Vagina (tissue), 2 donors: Measurements from ENCODE around the gene IL1RN. TPM values are rescaled to one million over a fixed set of nuclear protein-coding genes. Genes with fewer than 3 reads are reported as not detected.
A peak's percentile ranks its signal among the peaks of the same experiment; 100 is the strongest.

ENCODE experiments used
- DNase-seq, 2 donors: peaks; one replicate each; pipeline ENCODE4 v3.0.0-alpha.2; 2017; ENCODE audit errors: extremely low spot score in 2 of 2
- H3K27ac ChIP-seq: fragments of 200-600 bp; sonication (generic); one replicate; pipeline ENCODE4 v1.5.1; 2019
- H3K27me3 ChIP-seq: fragments of 200-600 bp; sonication (generic); one replicate; pipeline ENCODE4 v1.5.1; 2019
- H3K36me3 ChIP-seq, 2 donors: fragments of 200-600 bp; sonication (generic); one replicate each; pipeline ENCODE4 v1.5.1; 2017 to 2019
- H3K4me1 ChIP-seq: fragments of 200-600 bp; sonication (generic); one replicate; pipeline ENCODE4 v1.5.1; 2019
- H3K4me3 ChIP-seq, 2 donors: fragments of 200-600 bp; sonication (generic); 1 replicate in 1 of 2; 2 replicates in 1 of 2; pipeline ENCODE4 v1.5.1; 2016 to 2019
- H3K9me3 ChIP-seq: fragments of 200-600 bp; sonication (generic); one replicate; pipeline ENCODE4 v1.5.1; 2019
- POLR2A ChIP-seq, 2 donors: fragments of 450-650 bp; IDR thresholded peaks; one replicate each; pipeline ENCODE4 v1.6.1; 2017; ENCODE audit warnings: antibody characterized with exemption in 2 of 2, mild to moderate bottlenecking in 2 of 2, moderate library complexity in 2 of 2
- POLR2AphosphoS5 ChIP-seq, 2 donors: sonication (generic); formaldehyde crosslinking; IDR thresholded peaks; one replicate each; pipeline ENCODE4 v1.9.0; 2017; ENCODE audit warnings: antibody characterized with exemption in 2 of 2, mild to moderate bottlenecking in 2 of 2, low read depth in 1 of 2; ENCODE audit not compliant: insufficient read depth in 1 of 2
- intact Hi-C: fragments of 100-400 bp; cut with DNase I; formaldehyde crosslinking; loops from one replicate; pipeline ENCODE4 v1.15.1; 2023
- total RNA-seq: library from RNA; depleted of rRNA; stranded (reverse); fragments of >200 nt; gene quantifications from one replicate; pipeline ENCODE4 v1.2.3, GENCODE V29; 2016
- TF ChIP-seq, protein P1 (sequence below), 3 experiments: fragments of 450-650 bp in 2 of 3; fragments of 200-600 bp in 1 of 3; sonication (generic) in 1 of 3; IDR thresholded peaks; one replicate each; pipeline ENCODE4 v1.5.1; 2017 to 2019; ENCODE audit warnings: antibody characterized with exemption in 3 of 3, mild to moderate bottlenecking in 2 of 3, moderate library complexity in 2 of 3

IL1RN gene
- total RNA-seq, 1 donor from 2014 or later: 253 TPM

DNA sequence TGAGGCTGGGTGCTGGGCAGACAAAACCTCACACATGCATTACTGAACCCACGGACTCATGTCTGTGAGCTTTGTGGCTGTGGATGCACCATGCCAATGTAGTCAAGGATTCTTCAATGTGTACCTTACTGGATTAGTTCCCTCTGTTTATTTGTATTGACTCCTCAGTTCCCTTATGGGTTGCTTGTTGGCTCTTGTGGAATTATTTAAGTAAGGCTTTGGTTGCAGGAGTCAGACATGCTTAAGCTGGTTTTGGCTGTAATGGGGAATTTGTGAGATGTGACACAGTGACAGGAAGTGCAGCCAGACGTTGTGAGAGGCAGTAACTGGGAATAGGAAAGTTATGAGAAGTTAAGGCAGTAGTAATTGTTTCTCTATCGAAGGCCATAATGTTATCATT lies 13.6 kb upstream of the IL1RN start:
- Histone ChIP-seq H3K4me3 (no peak overlapping the region), H3K27ac (peak overlapping the region; percentile 53), H3K27me3 (no peaks in the 10 kb centered on the region), H3K36me3 (no peaks in the 10 kb centered on the region), H3K9me3 (no peaks in the 10 kb centered on the region), H3K4me1 (peaks cover 23% of the 10 kb centered on the region)
- no peak for DNase-seq
- TF ChIP-seq POLR2A (IDR thresholded peaks at IDR 0.05) (no peak), POLR2AphosphoS5 (IDR thresholded peaks at IDR 0.05; ENCODE audit: insufficient read depth in 1 of 2, low read depth in 1 of 2) (no peak)
- TF ChIP-seq, protein P1, sequence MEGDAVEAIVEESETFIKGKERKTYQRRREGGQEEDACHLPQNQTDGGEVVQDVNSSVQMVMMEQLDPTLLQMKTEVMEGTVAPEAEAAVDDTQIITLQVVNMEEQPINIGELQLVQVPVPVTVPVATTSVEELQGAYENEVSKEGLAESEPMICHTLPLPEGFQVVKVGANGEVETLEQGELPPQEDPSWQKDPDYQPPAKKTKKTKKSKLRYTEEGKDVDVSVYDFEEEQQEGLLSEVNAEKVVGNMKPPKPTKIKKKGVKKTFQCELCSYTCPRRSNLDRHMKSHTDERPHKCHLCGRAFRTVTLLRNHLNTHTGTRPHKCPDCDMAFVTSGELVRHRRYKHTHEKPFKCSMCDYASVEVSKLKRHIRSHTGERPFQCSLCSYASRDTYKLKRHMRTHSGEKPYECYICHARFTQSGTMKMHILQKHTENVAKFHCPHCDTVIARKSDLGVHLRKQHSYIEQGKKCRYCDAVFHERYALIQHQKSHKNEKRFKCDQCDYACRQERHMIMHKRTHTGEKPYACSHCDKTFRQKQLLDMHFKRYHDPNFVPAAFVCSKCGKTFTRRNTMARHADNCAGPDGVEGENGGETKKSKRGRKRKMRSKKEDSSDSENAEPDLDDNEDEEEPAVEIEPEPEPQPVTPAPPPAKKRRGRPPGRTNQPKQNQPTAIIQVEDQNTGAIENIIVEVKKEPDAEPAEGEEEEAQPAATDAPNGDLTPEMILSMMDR (IDR thresholded peaks at IDR 0.05): no peak
- intact Hi-C loops: no loop called here

DNA sequence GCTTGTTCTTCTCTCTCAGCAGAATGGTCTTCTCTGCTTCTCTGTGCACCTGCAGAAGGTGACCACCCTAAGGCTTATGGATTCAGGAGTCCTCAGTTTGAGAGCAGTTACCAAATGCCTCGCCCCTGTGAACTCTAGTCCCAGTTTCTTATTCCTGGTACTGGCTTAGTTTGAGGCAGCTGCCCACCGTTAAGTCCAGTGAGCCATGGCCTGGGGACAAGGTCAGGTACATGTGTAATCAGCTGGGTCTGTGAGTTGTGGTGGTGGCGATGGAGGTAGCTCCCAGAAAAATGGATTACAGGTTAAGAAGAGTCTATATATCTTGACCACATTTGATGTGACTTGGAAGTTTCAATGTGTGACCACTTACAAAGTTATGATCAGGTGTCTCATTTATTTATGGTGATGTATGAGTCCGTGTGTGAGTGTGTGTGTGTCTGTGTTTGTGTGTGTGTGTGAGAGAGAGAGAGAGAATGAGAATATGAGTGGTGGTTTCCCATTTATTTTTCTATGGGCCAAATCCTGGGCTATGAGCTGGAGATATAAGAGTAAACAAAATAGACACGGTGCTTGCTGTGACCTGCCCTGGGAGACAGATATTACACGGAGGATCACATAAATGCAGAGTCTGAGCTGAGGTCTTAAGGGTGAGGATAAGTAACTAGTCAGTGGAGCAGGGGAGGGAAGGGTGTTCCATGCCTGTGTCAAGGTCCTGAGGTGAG lies 13.0 kb upstream of the IL1RN start:
- Histone ChIP-seq H3K36me3 (no peaks in the 10 kb centered on the region), H3K4me1 (peaks cover 23% of the 10 kb centered on the region), H3K27ac (peak overlapping the region; percentile 53), H3K4me3 (no peak overlapping the region), H3K27me3 (no peaks in the 10 kb centered on the region), H3K9me3 (no peaks in the 10 kb centered on the region)
- intact Hi-C loops: no loop called here
- DNase-seq: no peak
- peak in 1 of 2 donors; percentile 10 for TF ChIP-seq POLR2AphosphoS5 (IDR thresholded peaks at IDR 0.05; ENCODE audit: insufficient read depth in 1 of 2, low read depth in 1 of 2)
- TF ChIP-seq, protein P1 (IDR thresholded peaks at IDR 0.05): no peak

DNA sequence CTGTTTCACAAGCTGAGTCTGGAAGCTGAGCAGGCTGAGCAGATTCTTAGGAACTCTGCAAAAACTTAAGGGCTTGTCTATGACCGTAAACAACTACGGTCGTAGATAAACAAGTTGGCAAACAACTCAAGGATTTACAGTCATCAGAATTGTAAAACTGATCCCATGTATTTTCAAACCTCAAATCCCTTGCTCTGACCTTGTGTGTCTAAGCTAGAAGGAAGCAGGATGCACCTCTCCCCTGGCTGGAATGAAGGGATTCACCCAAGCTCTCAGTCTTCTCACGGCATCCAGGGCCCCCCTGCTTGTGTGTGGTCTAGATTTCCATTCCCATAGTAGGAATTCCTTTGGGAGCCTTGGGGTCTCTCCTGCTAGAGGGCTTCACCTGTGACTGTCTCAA lies 12.4 kb upstream of the IL1RN start:
- H3K4me1 ChIP-seq: peaks cover 23% of the 10 kb centered on the region
- no peaks in the 10 kb centered on the region for H3K27me3 ChIP-seq
- no peak for DNase-seq
- H3K27ac ChIP-seq: peak overlapping the region; percentile 53
- H3K4me3 ChIP-seq: no peak overlapping the region
- TF ChIP-seq, protein P1 (IDR thresholded peaks at IDR 0.05): no peak
- TF ChIP-seq POLR2A (IDR thresholded peaks at IDR 0.05) (no peak), POLR2AphosphoS5 (IDR thresholded peaks at IDR 0.05; ENCODE audit: insufficient read depth in 1 of 2, low read depth in 1 of 2) (no peak)
- H3K9me3 ChIP-seq: no peaks in the 10 kb centered on the region
- intact Hi-C loops: no loop called here
- no peaks in the 10 kb centered on the region for H3K36me3 ChIP-seq

DNA sequence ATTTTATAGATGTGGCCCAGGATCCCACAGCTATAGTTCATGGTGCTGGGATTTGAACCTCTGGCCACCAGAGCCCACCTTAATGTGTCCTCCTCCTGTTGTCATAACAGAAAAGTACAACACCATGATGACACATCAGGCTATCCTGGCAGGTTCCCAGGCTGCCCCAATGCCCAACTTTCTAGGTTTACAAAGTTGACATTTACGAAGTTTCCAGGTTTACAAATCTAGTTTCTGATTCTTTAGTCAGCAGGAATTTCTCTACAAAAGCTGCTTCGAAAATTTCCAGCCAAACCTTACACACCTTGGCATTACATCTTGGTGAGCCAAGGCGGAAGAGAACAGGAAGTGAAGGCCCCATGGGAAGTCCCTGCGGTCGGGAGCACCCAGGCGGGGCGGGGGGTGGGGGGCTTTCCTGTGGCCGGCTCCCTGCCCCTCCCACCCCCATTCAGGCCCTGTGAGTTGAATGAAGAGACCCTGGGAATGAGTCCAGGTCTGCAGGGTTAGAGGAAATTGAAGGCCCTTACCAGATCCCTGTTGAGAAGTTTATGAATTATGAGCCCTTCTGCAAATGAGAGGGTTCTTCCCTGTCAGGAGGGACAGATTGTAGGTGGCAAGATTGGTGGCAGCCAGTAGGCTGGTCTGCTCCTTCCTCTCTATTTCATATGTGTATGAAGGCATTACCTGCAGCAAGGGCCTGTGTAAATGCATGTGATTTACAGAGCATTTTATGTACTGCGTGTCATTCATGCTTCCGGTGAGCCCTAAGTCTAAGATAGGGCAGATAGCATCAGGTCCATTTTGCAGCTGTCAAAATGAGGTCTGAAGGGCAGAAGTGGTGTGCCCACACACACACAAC lies 11.1 kb upstream of the IL1RN start:
- peaks cover 23% of the 10 kb centered on the region for H3K4me1 ChIP-seq
- H3K27me3 ChIP-seq: no peaks in the 10 kb centered on the region
- H3K4me3 ChIP-seq: no peak overlapping the region
- no peak for DNase-seq
- peak overlapping the region; percentile 53 for H3K27ac ChIP-seq
- intact Hi-C loops: no loop called here
- H3K9me3 ChIP-seq: no peaks in the 10 kb centered on the region
- no peaks in the 10 kb centered on the region for H3K36me3 ChIP-seq
- TF ChIP-seq POLR2AphosphoS5 (IDR thresholded peaks at IDR 0.05; ENCODE audit: insufficient read depth in 1 of 2, low read depth in 1 of 2): no peak
- no peak for TF ChIP-seq POLR2A (IDR thresholded peaks at IDR 0.05)
- TF ChIP-seq, protein P1 (IDR thresholded peaks at IDR 0.05): no peak
